Measurements from ENCODE around the gene TMEM200C.

Gene TMEM200C

DNA sequence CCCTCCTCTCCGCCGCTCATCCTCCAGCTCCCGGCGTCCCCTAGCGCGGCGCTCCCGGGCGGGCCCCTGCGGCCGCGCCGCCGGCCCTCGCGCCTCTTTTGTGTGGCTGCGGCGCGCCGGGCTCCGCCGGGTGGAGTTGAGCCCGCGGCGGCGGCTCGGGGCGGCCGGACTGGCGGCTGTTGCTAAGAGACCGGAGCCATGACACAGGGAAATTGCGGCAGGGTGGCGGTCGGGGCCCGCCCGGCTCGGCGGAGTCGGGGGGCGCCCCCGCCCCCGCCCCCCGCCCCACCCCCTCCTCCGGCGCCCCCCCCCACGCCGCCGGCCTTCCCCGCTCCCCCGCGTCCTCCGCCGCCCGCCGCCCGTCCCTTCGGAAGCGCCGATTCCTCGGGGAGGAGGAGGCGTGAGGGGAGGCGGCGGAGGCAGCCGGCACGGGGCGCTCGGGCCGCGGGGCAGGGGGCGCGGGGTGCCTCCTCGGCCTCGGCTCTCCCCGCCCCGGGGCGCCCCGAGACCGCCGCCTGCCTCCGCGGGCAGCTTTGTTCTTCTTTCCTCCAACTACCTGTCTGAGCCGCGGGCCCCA is at the start of gene TMEM200C:
Gene TMEM200C, minus strand, starts transcription at position 224 of the 577 bp plus-strand sequence. CDS start 3,459 bp downstream, outside the sequence.
- no peak for DNase-seq

DNA sequence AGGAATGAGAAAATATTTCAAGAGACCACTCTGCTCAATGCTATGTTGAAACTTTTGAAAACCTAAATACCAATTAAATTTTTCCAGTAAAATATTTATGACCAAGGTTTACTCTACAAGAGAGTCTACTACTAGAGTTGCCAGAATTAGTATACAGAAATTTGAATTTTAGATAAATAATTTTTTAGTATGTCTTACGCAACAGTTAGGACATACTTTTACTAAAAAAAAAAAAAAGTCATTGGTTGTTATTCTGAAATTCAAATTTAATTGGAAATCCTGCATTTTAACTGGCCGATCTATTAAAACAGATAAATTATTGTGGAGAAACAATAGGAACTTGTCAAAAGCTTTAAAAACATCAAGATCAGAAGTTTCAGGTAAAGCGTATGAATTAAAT is 49.1 kb upstream of the TMEM200C start:
- no peak for DNase-seq

DNA sequence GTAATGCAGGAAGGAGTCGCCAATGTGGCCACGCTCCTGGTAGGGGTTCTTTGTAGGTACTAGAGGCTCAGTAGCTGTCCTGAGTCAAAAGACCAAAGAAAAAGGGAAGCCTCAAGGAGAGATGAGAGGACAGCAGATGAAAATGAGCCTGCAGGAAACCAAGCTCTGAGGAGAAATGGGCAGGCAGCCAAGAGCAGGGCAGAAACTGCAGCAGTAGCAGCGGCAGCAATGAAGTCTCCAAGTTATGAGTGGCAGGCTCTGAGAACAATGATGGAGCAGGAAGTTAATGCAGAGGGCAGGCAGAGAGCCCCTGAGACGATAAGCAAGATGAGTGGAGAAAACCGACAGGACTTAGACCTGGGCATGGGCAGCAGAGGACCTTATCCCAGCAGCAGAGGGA is 48.2 kb upstream of the TMEM200C start:
- no peak for DNase-seq

DNA sequence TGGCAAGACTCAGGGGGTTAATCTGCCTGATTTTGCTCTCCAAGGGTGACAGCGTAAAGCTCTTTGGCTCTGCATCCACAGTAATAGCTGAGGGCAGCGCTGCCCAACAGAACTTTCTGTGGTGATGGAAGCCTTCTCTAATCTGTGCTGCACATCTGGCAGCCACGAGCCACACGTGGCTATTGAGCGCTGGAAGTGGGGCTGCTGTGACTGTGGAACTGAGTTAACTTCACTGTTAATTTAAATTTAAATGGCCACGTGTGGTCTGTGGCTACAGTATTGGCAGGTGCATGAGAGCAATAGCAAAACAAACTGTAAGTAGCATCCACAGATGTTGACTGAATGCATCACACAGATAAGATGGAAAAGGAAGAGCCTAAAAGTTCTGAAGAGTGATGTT is 47.3 kb upstream of the TMEM200C start:
- no peak for DNase-seq

GRCh38 chr18:5941890-5942289 is 46.6 kb upstream of the TMEM200C start:
- no peak for DNase-seq

DNA sequence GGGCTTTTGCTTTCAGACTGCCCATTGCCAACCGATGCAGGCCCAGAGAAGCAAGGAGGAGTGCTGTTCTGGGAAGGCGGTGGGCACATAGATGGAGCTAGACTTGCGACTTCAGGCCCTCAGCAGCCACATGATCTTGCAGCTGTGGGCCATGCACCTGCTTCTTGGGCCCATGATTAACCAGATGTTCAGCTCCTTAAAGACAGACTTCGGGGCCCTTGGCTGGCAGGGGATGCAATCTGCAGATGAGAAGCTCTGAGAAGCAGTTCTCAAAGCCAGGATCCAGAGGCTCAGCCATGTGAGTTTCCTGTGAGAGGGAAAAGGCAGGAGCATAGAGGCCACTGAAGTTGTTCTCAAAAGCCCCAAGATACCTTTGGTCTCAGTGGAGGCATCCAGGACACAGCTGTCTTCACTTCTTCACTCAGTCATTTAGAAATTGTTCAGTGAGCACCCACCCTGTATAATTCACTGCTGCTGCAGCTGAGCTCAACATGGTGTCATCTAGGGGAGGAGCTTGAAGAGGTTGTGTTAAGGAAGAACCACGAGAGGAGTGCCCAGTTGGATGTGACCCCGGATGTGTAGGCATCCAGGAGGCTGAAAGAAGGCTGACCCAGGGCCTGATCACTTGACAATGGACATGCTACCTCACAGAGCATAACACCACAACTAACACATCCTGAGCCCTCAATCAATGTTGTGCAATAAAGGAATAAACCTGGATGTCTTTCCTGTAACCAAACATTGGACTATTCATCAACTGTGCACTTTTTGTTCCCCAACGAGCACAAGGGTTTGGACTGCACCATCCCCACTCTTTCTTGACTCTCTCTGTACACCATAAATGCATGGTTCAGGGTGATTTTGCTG is 44.7 kb upstream of the TMEM200C start:
- no peak for DNase-seq

DNA sequence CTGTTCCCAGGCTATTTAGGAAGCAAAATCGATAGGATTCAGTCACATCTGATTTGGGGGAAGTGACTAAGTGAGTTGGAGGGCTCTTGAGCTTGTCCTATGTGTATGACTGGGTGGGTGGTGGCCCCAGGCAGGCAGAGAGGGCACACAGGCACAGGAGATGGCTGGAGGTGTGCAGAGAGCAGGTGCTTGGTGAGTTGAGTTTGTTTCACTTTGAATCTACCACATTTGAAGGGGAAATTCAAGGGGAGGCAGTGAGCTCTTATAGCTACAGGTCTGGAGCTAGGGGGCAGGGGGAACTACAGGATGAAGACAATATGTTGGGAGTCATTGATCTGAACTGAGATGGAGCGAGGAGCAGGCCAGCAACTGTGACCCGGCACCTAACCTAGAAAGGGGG is 42.5 kb upstream of the TMEM200C start:
- no peak for DNase-seq

DNA sequence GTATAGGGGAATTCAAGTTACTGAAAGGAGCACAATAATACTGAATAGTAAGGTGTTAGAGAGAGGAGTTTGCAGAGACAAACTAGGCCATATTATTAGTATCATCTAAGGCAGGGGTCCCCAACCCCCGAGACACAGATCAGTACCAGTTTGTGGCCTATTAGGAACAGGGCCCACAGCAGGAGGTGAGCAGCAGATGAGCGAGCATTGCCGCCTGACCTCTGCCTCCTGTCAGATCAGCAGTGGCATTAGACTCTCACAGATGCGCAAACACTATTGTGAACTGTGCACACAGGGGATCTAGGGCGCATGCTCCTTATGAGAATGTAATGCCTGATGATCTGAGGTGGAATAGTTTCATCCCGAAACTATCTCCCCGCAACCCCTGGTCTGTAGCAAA is 41.8 kb upstream of the TMEM200C start:
- no peak for DNase-seq

DNA sequence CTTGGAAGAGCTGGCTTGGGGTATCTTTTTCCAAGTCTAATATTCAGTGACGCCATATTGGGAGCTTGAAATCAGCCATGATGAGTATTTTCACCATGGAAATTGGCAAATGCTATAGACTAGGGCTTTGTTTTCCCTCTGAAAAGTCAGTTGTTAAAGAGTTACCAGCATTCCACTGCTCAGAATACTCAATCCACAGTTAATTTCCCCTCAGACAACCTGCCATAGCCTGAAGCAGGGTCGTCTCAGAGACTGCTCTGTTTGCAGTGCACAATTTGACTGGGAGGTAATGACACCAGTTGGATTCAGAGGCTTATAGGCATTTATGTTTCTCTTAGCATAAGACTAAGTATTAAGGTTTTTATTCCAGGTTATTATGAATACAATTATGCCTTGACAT is 35.5 kb upstream of the TMEM200C start:
- no peak for DNase-seq

- no peak for DNase-seq
Observed at GRCh38 chr18:5918205-5918858, 23.0 kb upstream of the TMEM200C start.

- no peak for DNase-seq
Observed at GRCh38 chr18:5914951-5915350, 19.6 kb upstream of the TMEM200C start.

- no peak for DNase-seq
Observed at GRCh38 chr18:5914016-5914415, 18.7 kb upstream of the TMEM200C start.

- no peak for DNase-seq
Observed at GRCh38 chr18:5912566-5912965, 17.2 kb upstream of the TMEM200C start.

DNA sequence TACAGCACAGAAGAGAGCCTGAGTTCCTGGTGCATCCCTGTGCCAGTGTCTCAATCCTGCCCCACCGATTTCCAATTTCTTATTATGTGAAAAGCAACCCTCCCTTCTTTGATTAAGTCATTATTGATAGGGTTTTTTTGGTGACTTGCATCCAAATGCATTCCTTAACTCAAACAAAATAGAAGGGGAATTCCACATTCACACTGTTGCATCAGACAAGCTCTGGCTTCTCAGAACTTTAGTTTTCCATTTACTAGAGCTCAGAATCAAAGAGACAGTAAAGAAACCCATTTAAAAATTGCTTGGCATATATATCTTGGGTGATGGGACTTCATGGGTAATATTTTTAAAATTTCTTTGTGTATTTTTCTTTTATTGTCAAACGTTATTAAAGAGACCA is 13.8 kb upstream of the TMEM200C start:
- no peak for DNase-seq

DNA sequence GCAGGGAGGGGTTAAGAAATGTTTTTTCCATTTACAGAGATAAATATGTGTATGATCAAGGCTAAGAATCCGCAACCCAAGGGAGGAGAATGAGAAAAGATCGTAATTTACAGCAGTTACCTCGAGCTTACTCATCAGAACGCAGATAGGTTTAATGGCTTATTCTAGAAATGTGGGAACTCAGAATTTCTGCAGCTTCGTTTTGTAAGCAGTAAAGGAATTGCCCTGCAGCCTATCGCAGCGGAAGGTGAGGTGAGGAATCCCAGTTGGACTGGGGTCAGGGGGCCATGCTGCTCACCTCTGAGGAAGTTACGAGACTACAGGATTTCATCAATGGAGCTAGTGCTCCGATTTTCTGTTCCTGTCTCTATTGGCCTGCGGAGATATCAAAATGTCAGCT is 8.1 kb upstream of the TMEM200C start:
- DNase-seq: no peak

GRCh38 chr18:5900262-5900661 is 4.9 kb upstream of the TMEM200C start:
- DNase-seq: no peak

DNA sequence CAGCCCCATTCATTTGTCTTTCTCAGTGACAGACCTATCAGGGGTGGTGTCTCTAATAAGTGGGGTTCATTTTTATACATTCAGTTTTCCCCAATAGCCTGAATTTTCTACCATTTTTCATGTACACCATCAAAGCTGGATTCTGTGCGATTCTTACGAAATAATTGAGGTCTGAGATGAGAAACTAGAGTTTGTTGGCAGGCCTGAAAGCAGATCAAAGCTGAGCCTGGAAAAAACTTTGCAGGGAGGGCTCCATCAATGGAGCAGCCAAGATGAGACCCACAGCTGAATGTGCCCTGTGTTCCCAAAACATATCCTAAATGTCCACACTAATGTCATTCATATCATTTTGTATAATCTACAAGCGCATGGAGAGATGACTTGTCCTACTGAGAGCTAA is 4.5 kb upstream of the TMEM200C start:
- no peak for DNase-seq

- DNase-seq: peak; percentile 14
Observed at GRCh38 chr18:5895876-5896740, 786 bp upstream of the TMEM200C start.

DNA sequence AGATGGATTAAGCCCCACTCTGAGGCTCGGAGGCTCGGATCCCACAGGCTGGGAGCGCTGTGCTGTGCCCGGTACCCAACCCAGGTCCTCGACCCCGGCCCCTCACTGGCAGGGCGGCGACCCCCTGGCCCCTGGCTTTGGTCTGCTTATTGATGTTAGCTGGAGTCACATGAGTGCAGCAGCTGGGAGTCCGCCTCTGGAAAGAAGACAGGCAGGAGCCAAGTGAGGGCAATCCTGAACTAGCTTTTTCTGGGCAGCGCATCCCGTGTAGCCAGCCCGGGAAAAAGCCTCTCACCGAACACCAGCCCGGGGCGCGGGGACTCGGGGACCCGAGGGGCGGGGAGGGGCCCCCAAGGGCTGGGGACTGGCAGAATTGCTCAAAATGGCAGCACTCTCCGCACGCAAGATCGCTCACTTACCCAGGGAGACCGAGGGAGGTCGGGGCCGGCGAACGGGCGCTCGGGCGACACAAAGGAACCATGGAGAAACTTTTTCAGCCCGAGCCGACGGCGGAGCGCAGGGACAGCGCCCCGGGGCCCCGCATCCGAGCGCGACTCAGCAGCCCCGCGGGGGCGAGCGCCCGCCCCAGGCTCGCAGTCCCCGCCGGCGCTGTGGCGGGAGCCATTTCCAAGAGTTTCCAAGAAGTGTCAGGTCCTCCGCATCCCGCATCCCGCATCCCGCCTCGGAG is 567 bp downstream of the TMEM200C start:
- peak; percentile 10 for DNase-seq

DNA sequence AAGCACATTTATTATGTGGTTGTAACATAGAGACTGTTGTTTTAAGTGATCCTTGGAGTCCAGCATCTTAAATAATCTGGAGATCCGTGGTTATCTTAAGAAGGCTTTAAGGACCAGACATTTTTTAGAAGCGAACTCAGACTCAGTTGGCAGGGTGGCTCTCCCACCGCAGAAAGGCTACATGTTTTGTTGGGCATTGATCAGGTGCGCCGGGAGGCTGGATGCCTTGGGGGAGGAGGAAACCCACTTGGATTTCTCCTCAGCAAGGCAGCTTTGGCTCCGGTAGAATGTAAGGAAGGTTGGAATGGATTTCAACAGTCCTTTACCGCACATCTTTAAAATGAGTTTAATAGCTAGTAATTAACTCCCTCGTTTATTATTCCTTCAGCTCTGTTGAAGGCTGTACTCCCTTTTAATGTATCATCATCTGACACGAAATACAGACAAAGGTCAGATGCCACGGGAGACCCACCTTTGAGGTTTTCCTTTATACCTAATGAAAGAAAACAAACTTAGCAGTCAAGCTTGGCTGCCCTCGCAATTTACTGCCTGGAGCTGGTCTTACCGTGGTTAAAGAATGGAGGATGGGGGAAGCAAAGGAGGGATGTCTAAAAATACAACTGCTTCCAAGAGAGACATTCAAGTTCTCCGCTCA is 1.2 kb downstream of the TMEM200C start:
- no peak for DNase-seq

GRCh38 chr18:5892823-5893431 is 2.4 kb downstream of the TMEM200C start:
- no peak for DNase-seq

GRCh38 chr18:5891854-5892215 is 3.5 kb downstream of the TMEM200C start:
- DNase-seq: no peak
